Sigmoid colon (tissue), 7 donors: ENCODE data around the gene ORAI3. TPM values are rescaled to one million over a fixed set of nuclear protein-coding genes. Genes with fewer than 3 reads are reported as not detected.

Experiments used
- DNase-seq: peaks from one replicate; pipeline ENCODE4 v3.0.0-alpha.2; 2019
- H3K27ac ChIP-seq, 4 donors: fragments of 200-600 bp; sonication (generic); one replicate each; pipeline ENCODE4 v1.5.1; 2016 to 2019; ENCODE audit warnings: mild to moderate bottlenecking in 1 of 4
- H3K27me3 ChIP-seq, 3 donors: fragments of 200-600 bp; sonication (generic); one replicate each; pipeline ENCODE4 v1.5.1; 2019; ENCODE audit warnings: mild to moderate bottlenecking in 1 of 3
- H3K36me3 ChIP-seq, 4 donors: fragments of 200-600 bp; sonication (generic); one replicate each; pipeline ENCODE4 v1.5.1; 2016 to 2019
- H3K4me1 ChIP-seq, 4 donors: fragments of 200-600 bp; sonication (generic); one replicate each; pipeline ENCODE4 v1.5.1; 2017 to 2019
- H3K4me3 ChIP-seq, 4 donors: fragments of 200-600 bp; sonication (generic); one replicate each; pipeline ENCODE4 v1.5.1; 2017 to 2019; ENCODE audit warnings: mild to moderate bottlenecking in 2 of 4, moderate library complexity in 1 of 4
- H3K9me3 ChIP-seq, 4 donors: fragments of 200-600 bp in 3 of 4; sonication (generic) in 3 of 4; one replicate each; pipeline versions ENCODE4 v1.5.1 to v1.6.1; 2013 to 2019
- CTCF ChIP-seq, 4 experiments: fragments of 450-650 bp in 3 of 4; fragments of 200-600 bp in 1 of 4; IDR thresholded peaks; one replicate each; pipeline ENCODE4 v1.5.1; 2016 to 2019; ENCODE audit warnings: antibody characterized with exemption in 4 of 4, mild to moderate bottlenecking in 3 of 4, moderate library complexity in 2 of 4
- EP300 ChIP-seq, 4 donors: sonication (generic); formaldehyde crosslinking; IDR thresholded peaks; one replicate each; pipeline ENCODE4 v1.6.1; 2017; ENCODE audit warnings: antibody characterized with exemption in 4 of 4
- POLR2A ChIP-seq, 2 donors: fragments of 450-650 bp; IDR thresholded peaks; one replicate each; pipeline ENCODE4 v1.6.1; 2016; ENCODE audit warnings: antibody characterized with exemption in 2 of 2, mild to moderate bottlenecking in 2 of 2, moderate library complexity in 2 of 2
- POLR2AphosphoS5 ChIP-seq, 4 donors: sonication (generic); formaldehyde crosslinking; IDR thresholded peaks; one replicate each; pipeline ENCODE4 v1.6.1; 2017; ENCODE audit warnings: antibody characterized with exemption in 4 of 4
- WGBS, 2 donors: extraction: QIAGEN DNeasy Blood & Tissue Kit; methylation state at CpG; one replicate each; pipeline ENCODE4 v1.1.7; 2013; 5-methylcytosine and 5-hydroxymethylcytosine counted together
- intact Hi-C: fragments of 100-400 bp; cut with DNase I; formaldehyde crosslinking; loops from one replicate; pipeline ENCODE4 v1.15.1; 2023
- polyA plus RNA-seq, 3 donors: library from polyadenylated mRNA; stranded (reverse); fragments of 200-250 nt; gene quantifications; one replicate each; pipeline ENCODE4 v1.2.3, GENCODE V29; 2013
- total RNA-seq, 4 donors: library from RNA; depleted of rRNA; stranded (reverse); fragments of >200 nt; gene quantifications; one replicate each; pipeline ENCODE4 v1.1.0, GENCODE V29; 2016
- donor health status: healthy with polysubstance abuse.
- donor health status: Bipolar disorder and iron deficiency.
- donor health status: healthy.

Gene ORAI3
- total and polyA plus RNA-seq, 7 donors = 8.6 to 43.3 (median 33.3) TPM

- Histone ChIP-seq H3K27me3 (no peaks in the 10 kb centered on the region), H3K9me3 (no peaks in the 10 kb centered on the region), H3K27ac (peak overlapping the region; percentile 96 to 98 (median 97)), H3K4me3 (peak overlapping the region; percentile 63 to 88 (median 82)), H3K36me3 (peaks cover 19 to 31% (median 20%) of the 10 kb centered on the region in 4 donors), H3K4me1 (peaks cover 0 to 47% (median 33%) of the 10 kb centered on the region in 4 donors)
- 24 to 28% methylated on average over 42 of the region's 42 CpGs for WGBS, 2 donors
- peak; percentile 93 for DNase-seq
- TF ChIP-seq POLR2AphosphoS5 (IDR thresholded peaks at IDR 0.05) (no peak), EP300 (IDR thresholded peaks at IDR 0.05) (no peak), CTCF (IDR thresholded peaks at IDR 0.05) (no peak), POLR2A (IDR thresholded peaks at IDR 0.05) (no peak)
- intact Hi-C loops = loop anchor here (10.0 kb wide), 1 partner anchor 498 kb away; the partner anchor contains the start of gene ARMC5
Measured at GRCh38 chr16:30956601-30957455, 8.0 kb downstream of the ORAI3 start.

GRCh38 chr16:30957456-30958174, 8.7 kb downstream of the ORAI3 start, which contains the start of gene SETD1A:
TSS of gene SETD1A (plus strand) at chr16:30957754. CDS start at chr16:30958732, 978 bp downstream.
- 0% methylated on average over 85 of the region's 85 CpGs for WGBS, 2 donors
- Histone ChIP-seq H3K27me3 (no peaks in the 10 kb centered on the region), H3K36me3 (peaks cover 25 to 38% (median 27%) of the 10 kb centered on the region in 4 donors), H3K4me1 (peaks cover 0 to 39% (median 27%) of the 10 kb centered on the region in 4 donors), H3K9me3 (no peaks in the 10 kb centered on the region), H3K4me3 (peak within 1 kb of the TSS; percentile 63 to 88 (median 82)), H3K27ac (peak within 1 kb of the TSS; percentile 96 to 98 (median 97))
- intact Hi-C loops = loop anchor here (10.0 kb wide), 1 partner anchor 497 kb away; the partner anchor contains the start of gene ARMC5
- DNase-seq = peak; percentile 99
- TF ChIP-seq POLR2AphosphoS5 (IDR thresholded peaks at IDR 0.05) (peak; percentile 46 to 81 (median 67)), EP300 (IDR thresholded peaks at IDR 0.05) (no peak), CTCF (IDR thresholded peaks at IDR 0.05) (peak in 2 of 4 experiments; percentile 28 to 42), POLR2A (IDR thresholded peaks at IDR 0.05) (peak; percentile 9 to 33)

- Histone ChIP-seq H3K36me3 (peaks cover 29 to 47% (median 35%) of the 10 kb centered on the region in 4 donors), H3K9me3 (no peaks in the 10 kb centered on the region), H3K27me3 (no peaks in the 10 kb centered on the region), H3K4me1 (peaks cover 0 to 31% (median 22%) of the 10 kb centered on the region in 4 donors), H3K27ac (peak overlapping the region; percentile 96 to 98 (median 97)), H3K4me3 (peak overlapping the region; percentile 63 to 88 (median 82))
- no peak for DNase-seq
- 12 to 14% methylated on average over 55 of the region's 55 CpGs for WGBS, 2 donors
- intact Hi-C loops = loop anchor here (10.0 kb wide), 1 partner anchor 496 kb away; the partner anchor contains the start of gene ARMC5
- TF ChIP-seq EP300 (IDR thresholded peaks at IDR 0.05) (no peak), CTCF (IDR thresholded peaks at IDR 0.05) (no peak), POLR2A (IDR thresholded peaks at IDR 0.05) (no peak), POLR2AphosphoS5 (IDR thresholded peaks at IDR 0.05) (no peak)
Measured at GRCh38 chr16:30958175-30959079, 9.6 kb downstream of the ORAI3 start.

GRCh38 chr16:30961384-30961783, 12.5 kb downstream of the ORAI3 start:
- H3K36me3 ChIP-seq = peaks cover 54 to 76% (median 65%) of the 10 kb centered on the region in 4 donors

More at GRCh38 chr16:30961384-30961783, 12.5 kb downstream of the ORAI3 start:
- no peak overlapping the region for H3K4me3 ChIP-seq
- H3K9me3 ChIP-seq = no peaks in the 10 kb centered on the region
- TF ChIP-seq CTCF (IDR thresholded peaks at IDR 0.05) (no peak), POLR2A (IDR thresholded peaks at IDR 0.05) (no peak), POLR2AphosphoS5 (IDR thresholded peaks at IDR 0.05) (no peak), EP300 (IDR thresholded peaks at IDR 0.05) (no peak)
- H3K27ac ChIP-seq = no peak overlapping the region
- H3K4me1 ChIP-seq = peaks cover 0 to 20% (median 16%) of the 10 kb centered on the region in 4 donors
- intact Hi-C loops = no loop called here
- no peaks in the 10 kb centered on the region for H3K27me3 ChIP-seq
- DNase-seq = no peak
- 94% methylated on average over 11 of the region's 11 CpGs for WGBS, 2 donors
